Neural cell (in vitro differentiated cells): ENCODE data around the gene TPD52L1. TPM values are rescaled to one million over a fixed set of nuclear protein-coding genes. Genes with fewer than 3 reads are reported as not detected.

Source experiments
- H2AFZ ChIP-seq: fragments of 200-600, 300-800 bp; sonication (generic), shearing (Covaris generic); 2 replicates; pipeline ENCODE4 v1.6.0; 2014; ENCODE audit warnings: low read depth, mild to moderate bottlenecking, antibody characterized with exemption, low read length, moderate library complexity
- H3F3A ChIP-seq: fragments of 200-600 bp; shearing (Covaris generic); 2 replicates; pipeline ENCODE4 v1.6.1; 2016; ENCODE audit warnings: mild to moderate bottlenecking, moderate library complexity, mixed read lengths, antibody characterized with exemption, low read length; ENCODE audit not compliant: insufficient read depth, poor library complexity, severe bottlenecking
- H3K27ac ChIP-seq: fragments of 200-600, 300-800 bp; sonication (generic), shearing (Covaris generic); 2 replicates; pipeline ENCODE4 v1.5.1; 2014; ENCODE audit warnings: mild to moderate bottlenecking, low read length, moderate library complexity
- H3K27me3 ChIP-seq: fragments of 300-800, 200-600 bp; sonication (generic), shearing (Covaris generic); 2 replicates; pipeline ENCODE4 v1.6.0; 2014; ENCODE audit warnings: mild to moderate bottlenecking, low read depth, low read length, moderate library complexity; ENCODE audit not compliant: insufficient read depth
- H3K36me3 ChIP-seq: fragments of 300-800, 200-600 bp; sonication (generic), shearing (Covaris generic); 2 replicates; pipeline ENCODE4 v1.5.1; 2014; ENCODE audit warnings: mild to moderate bottlenecking, antibody characterized with exemption, low read length, moderate library complexity; ENCODE audit not compliant: insufficient read depth
- H3K4me2 ChIP-seq: fragments of 300-800, 200-600 bp; sonication (generic), shearing (Covaris generic); 2 replicates; pipeline ENCODE4 v1.6.0; 2014; ENCODE audit warnings: mild to moderate bottlenecking, low read length
- H3K4me3 ChIP-seq: fragments of 300-800, 200-600 bp; sonication (generic), shearing (Covaris generic); 2 replicates; pipeline ENCODE4 v1.5.1; 2014; ENCODE audit warnings: mild to moderate bottlenecking, low read length, moderate library complexity
- H3K79me2 ChIP-seq: fragments of 200-600 bp; shearing (Covaris generic); replicated peaks from 2 replicates; pipeline ENCODE4 v1.6.0; 2014; ENCODE audit warnings: mild to moderate bottlenecking, low read length, moderate library complexity; ENCODE audit not compliant: insufficient read depth
- H3K9ac ChIP-seq: fragments of 300-800, 200-600 bp; sonication (generic), shearing (Covaris generic); 2 replicates; pipeline ENCODE4 v1.6.1; 2016; ENCODE audit warnings: mild to moderate bottlenecking, low read length, mixed read lengths
- H3K9me2 ChIP-seq: fragments of 200-600 bp; shearing (Covaris generic); 2 replicates; pipeline ENCODE4 v1.6.1; 2016; ENCODE audit warnings: mild to moderate bottlenecking, low read length, mixed read lengths; ENCODE audit not compliant: insufficient read depth
- H3K9me3 ChIP-seq: fragments of 200-600, 300-800 bp; sonication (generic), shearing (Covaris generic); 2 replicates; pipeline ENCODE4 v1.6.1; 2016; ENCODE audit warnings: mild to moderate bottlenecking, mixed run types, low read length, moderate library complexity, mixed read lengths
- H4K20me1 ChIP-seq: fragments of 200-600 bp; shearing (Covaris generic); 2 replicates; pipeline ENCODE4 v1.6.1; 2016; ENCODE audit warnings: mild to moderate bottlenecking, mixed run types; ENCODE audit not compliant: insufficient read depth
- EP300 ChIP-seq: fragments of 450-650 bp; conservative IDR thresholded peaks from 2 replicates; pipeline ENCODE4 v1.6.1; 2014; ENCODE audit warnings: antibody characterized with exemption, mild to moderate bottlenecking, moderate library complexity; ENCODE audit not compliant: poor library complexity, severe bottlenecking
- EZH2 ChIP-seq: fragments of 200-600, 300-800 bp; shearing (Covaris generic), sonication (generic); IDR thresholded peaks from 2 replicates; pipeline ENCODE4 v1.6.1; 2014; ENCODE audit warnings: antibody characterized with exemption, low read length, borderline replicate concordance, mild to moderate bottlenecking; ENCODE audit not compliant: insufficient read depth, poor library complexity, severe bottlenecking
- MXI1 ChIP-seq: fragments of 450-650 bp; conservative IDR thresholded peaks from 2 replicates; pipeline ENCODE4 v1.6.1; 2014; ENCODE audit warnings: antibody characterized with exemption, mild to moderate bottlenecking; ENCODE audit not compliant: poor library complexity, severe bottlenecking
- POLR2AphosphoS5 ChIP-seq: IDR thresholded peaks from 2 replicates; pipeline ENCODE4 v1.6.1; 2012
- RAD21 ChIP-seq: fragments of 450-650 bp; conservative IDR thresholded peaks from 2 replicates; pipeline ENCODE4 v1.6.1; 2014; ENCODE audit warnings: antibody characterized with exemption, mild to moderate bottlenecking, moderate library complexity
- SMC3 ChIP-seq: fragments of 450-650 bp; conservative IDR thresholded peaks from 2 replicates; pipeline ENCODE4 v1.6.1; 2014; ENCODE audit warnings: antibody characterized with exemption, mild to moderate bottlenecking, moderate library complexity; ENCODE audit not compliant: poor library complexity
- TAF1 ChIP-seq: IDR thresholded peaks from 2 replicates; pipeline ENCODE4 v1.6.1; 2012; ENCODE audit warnings: low read depth
- polyA plus RNA-seq: library from polyadenylated mRNA; depleted of rRNA; stranded (reverse); fragments of >200 nt; gene quantifications from 2 replicates; pipeline ENCODE4 v1.2.3, GENCODE V29; 2014
- TF ChIP-seq, protein P1 (sequence below): fragments of 450-650 bp; IDR thresholded peaks from 2 replicates; pipeline ENCODE4 v1.5.1; 2014; ENCODE audit warnings: antibody characterized with exemption, mild to moderate bottlenecking, moderate library complexity; ENCODE audit not compliant: poor library complexity, severe bottlenecking
- TF ChIP-seq, protein P2 (sequence below): IDR thresholded peaks from 2 replicates; pipeline ENCODE4 v1.6.1; 2012; ENCODE audit warnings: borderline replicate concordance

TPD52L1 gene
- polyA plus RNA-seq, 1 donor from 2014 or later = 8.9 TPM

DNA sequence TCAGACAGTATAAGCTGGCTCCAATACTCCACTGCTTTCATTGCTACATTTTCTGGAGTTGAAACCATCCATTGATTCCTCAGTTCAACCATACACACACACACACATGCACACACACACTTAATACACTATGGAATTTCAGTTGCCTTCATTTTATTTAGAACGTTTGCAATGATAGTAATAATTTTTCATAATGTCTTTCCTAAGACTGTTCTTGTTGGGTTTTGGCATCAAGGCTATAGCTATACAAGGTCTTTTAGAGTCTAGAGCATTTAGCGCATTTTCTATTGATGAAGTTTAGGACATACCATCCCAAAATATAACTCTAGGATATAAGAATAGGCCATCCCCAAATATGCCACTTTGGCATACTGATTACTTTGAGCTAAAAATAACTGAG is 15.5 kb upstream of the TPD52L1 start:
- no peak overlapping the region for H3K27ac ChIP-seq
- no peak overlapping the region for H3K4me2 ChIP-seq
- no peaks in the 10 kb centered on the region for H3K9me2 ChIP-seq
- no peaks in the 10 kb centered on the region for H3K27me3 ChIP-seq
- H3K36me3 ChIP-seq = no peaks in the 10 kb centered on the region
- no peak overlapping the region for H3K4me3 ChIP-seq
- no peaks in the 10 kb centered on the region for H3F3A ChIP-seq
- no peak overlapping the region for H3K9ac ChIP-seq
- no peaks in the 10 kb centered on the region for H4K20me1 ChIP-seq
- TF ChIP-seq SMC3 = no peak
- TF ChIP-seq TAF1 = no peak
- TF ChIP-seq, protein P1, sequence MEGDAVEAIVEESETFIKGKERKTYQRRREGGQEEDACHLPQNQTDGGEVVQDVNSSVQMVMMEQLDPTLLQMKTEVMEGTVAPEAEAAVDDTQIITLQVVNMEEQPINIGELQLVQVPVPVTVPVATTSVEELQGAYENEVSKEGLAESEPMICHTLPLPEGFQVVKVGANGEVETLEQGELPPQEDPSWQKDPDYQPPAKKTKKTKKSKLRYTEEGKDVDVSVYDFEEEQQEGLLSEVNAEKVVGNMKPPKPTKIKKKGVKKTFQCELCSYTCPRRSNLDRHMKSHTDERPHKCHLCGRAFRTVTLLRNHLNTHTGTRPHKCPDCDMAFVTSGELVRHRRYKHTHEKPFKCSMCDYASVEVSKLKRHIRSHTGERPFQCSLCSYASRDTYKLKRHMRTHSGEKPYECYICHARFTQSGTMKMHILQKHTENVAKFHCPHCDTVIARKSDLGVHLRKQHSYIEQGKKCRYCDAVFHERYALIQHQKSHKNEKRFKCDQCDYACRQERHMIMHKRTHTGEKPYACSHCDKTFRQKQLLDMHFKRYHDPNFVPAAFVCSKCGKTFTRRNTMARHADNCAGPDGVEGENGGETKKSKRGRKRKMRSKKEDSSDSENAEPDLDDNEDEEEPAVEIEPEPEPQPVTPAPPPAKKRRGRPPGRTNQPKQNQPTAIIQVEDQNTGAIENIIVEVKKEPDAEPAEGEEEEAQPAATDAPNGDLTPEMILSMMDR = no peak
- TF ChIP-seq MXI1 = no peak
- TF ChIP-seq RAD21 = no peak
- TF ChIP-seq, protein P2, sequence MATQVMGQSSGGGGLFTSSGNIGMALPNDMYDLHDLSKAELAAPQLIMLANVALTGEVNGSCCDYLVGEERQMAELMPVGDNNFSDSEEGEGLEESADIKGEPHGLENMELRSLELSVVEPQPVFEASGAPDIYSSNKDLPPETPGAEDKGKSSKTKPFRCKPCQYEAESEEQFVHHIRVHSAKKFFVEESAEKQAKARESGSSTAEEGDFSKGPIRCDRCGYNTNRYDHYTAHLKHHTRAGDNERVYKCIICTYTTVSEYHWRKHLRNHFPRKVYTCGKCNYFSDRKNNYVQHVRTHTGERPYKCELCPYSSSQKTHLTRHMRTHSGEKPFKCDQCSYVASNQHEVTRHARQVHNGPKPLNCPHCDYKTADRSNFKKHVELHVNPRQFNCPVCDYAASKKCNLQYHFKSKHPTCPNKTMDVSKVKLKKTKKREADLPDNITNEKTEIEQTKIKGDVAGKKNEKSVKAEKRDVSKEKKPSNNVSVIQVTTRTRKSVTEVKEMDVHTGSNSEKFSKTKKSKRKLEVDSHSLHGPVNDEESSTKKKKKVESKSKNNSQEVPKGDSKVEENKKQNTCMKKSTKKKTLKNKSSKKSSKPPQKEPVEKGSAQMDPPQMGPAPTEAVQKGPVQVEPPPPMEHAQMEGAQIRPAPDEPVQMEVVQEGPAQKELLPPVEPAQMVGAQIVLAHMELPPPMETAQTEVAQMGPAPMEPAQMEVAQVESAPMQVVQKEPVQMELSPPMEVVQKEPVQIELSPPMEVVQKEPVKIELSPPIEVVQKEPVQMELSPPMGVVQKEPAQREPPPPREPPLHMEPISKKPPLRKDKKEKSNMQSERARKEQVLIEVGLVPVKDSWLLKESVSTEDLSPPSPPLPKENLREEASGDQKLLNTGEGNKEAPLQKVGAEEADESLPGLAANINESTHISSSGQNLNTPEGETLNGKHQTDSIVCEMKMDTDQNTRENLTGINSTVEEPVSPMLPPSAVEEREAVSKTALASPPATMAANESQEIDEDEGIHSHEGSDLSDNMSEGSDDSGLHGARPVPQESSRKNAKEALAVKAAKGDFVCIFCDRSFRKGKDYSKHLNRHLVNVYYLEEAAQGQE = no peak
- TF ChIP-seq POLR2AphosphoS5 = no peak
- no peak for TF ChIP-seq EZH2
- TF ChIP-seq EP300 = no peak
- H3K9me3 ChIP-seq = no peaks in the 10 kb centered on the region
- H2AFZ ChIP-seq = no peak overlapping the region
- H3K79me2 ChIP-seq = no peaks in the 10 kb centered on the region

DNA sequence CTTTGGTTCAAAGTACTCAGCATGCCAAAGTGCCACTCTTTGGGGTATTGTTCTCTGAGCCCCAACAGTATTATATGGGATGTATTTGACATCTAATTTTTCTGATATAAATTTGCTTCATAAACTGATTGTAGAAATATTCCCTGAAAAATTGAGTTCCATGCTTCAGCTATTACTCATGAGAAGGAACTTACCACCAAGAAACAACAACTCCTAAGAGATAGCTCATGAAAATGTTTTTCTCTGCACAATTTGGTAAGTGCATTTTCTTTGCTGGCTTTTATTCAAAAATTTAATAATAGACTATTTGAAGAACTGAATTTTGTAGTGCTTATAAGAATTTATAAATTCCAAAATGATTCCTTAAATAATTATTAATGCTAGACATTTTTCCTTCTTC is 12.8 kb upstream of the TPD52L1 start:
- Histone ChIP-seq H4K20me1 (no peaks in the 10 kb centered on the region), H3K27ac (no peak overlapping the region), H3K9me3 (no peaks in the 10 kb centered on the region), H3K79me2 (no peaks in the 10 kb centered on the region), H3K9me2 (no peaks in the 10 kb centered on the region), H3K9ac (no peak overlapping the region), H3K4me2 (no peak overlapping the region), H3K27me3 (no peaks in the 10 kb centered on the region), H3K36me3 (no peaks in the 10 kb centered on the region), H3F3A (no peaks in the 10 kb centered on the region), H3K4me3 (no peak overlapping the region), H2AFZ (no peak overlapping the region)
- TF ChIP-seq TAF1 = no peak
- no peak for TF ChIP-seq POLR2AphosphoS5
- TF ChIP-seq, protein P2 = no peak
- TF ChIP-seq, protein P1 = no peak
- no peak for TF ChIP-seq EZH2
- TF ChIP-seq EP300 = no peak
- TF ChIP-seq RAD21 = no peak
- no peak for TF ChIP-seq SMC3
- TF ChIP-seq MXI1 = no peak
